Limb (tissue), 2 donors: ENCODE data around the gene SYT7.

Source experiments
- DNase-seq, 2 donors: peaks; one replicate each; pipeline ENCODE4 v3.0.0-alpha.2; 2016; ENCODE audit errors: extremely low spot score in 2 of 2

The SYT7 gene

DNA sequence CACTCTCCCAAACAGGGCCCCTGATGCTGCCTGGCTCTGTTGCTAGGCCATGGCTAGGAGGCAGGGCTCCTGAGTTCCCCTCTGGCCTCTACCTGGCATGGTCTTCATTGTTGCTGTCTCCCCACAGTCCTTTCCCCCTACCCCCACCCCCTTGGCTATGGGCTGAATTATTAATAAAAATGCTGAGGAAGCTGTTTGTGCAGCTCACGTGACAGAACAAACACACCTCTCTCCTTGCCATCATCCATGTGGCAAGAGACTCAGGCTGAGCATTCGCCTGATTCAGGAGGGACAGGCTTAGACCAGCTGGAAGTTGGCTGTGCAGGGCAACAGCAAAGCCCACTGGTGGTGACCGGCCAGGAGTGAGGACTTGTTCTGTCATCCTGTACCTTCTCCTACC is 4.2 kb upstream of the SYT7 start:
- no peak for DNase-seq

GRCh38 chr11:61581931-61582330 is 1.1 kb upstream of the SYT7 start:
- no peak for DNase-seq

DNA sequence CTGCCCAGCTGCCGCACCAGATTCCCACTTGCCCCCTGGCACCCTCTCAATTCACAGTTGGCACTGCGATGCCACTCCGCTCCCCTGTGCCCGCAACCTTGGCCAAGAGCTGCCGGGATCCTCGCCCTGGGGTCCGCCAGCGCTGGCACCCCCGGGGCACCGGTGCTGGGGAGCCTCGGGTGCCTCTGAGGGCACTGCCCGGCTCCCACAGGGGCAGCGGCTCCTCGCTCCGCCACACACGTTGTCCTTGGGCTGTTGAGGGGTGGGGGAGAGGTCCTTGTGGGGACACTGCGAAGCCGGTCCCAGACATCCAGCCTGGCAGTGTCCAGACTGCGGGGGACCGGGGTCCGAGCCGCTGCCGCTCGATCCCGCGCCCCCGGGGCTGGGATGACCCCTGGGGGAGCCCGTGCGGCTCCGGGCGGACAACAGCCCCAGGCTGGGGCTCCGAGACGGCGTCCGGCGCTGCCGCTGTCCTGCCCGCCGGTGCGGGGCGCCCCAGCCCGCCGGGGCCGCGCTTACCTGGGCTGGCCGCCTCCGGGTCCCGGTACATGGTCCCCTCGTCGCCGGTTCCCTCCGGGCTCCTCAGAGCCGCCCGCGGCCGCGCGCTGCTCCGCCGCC is 496 bp downstream of the SYT7 start:
- peak in 1 of 2 donors; percentile 53 for DNase-seq

GRCh38 chr11:61579676-61580270 is 1.1 kb downstream of the SYT7 start:
- no peak for DNase-seq

DNA sequence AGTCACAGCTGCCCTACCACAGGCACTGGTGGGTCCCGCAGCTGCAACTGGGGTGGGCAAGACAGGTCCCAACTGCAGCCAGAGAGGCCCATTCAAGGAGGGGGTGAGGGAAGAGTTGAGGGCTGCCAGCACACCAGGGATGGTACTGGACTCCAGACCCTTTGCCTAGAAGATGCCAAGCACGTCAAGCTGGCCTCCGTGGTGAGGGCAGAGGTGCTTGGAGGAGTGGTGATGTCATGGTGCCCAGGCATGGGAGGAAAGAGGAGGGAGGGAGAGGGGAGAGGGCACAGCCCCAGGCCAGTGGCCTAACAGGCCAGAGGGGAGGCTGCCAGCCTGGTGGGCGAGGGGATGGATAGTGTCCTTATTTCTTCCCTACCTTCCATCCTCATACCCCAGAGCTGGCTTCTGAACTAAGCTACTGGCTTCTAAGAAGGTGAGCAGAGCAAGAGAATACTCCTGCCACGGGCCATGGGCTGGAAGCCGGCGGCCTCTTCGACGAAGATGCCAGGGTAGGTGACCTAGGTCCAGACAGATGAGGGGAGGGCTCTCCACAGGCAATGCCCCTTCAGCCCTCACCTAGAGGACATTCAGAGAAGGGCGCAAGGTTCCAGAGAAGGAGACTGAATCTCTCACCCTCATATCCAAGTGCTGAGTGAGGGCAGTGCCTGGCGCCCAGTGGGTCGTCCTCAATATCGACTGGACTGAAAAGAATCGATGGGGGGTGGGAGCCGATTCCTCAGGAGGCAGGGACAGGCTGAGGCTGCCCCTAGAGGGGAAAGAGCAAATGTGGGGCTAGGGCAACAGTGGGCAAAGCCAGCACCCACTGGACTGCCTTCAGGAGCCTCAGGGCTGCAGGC is 1.8 kb downstream of the SYT7 start:
- no peak for DNase-seq

GRCh38 chr11:61577383-61578118 is 3.3 kb downstream of the SYT7 start:
- DNase-seq, result no peak

DNA sequence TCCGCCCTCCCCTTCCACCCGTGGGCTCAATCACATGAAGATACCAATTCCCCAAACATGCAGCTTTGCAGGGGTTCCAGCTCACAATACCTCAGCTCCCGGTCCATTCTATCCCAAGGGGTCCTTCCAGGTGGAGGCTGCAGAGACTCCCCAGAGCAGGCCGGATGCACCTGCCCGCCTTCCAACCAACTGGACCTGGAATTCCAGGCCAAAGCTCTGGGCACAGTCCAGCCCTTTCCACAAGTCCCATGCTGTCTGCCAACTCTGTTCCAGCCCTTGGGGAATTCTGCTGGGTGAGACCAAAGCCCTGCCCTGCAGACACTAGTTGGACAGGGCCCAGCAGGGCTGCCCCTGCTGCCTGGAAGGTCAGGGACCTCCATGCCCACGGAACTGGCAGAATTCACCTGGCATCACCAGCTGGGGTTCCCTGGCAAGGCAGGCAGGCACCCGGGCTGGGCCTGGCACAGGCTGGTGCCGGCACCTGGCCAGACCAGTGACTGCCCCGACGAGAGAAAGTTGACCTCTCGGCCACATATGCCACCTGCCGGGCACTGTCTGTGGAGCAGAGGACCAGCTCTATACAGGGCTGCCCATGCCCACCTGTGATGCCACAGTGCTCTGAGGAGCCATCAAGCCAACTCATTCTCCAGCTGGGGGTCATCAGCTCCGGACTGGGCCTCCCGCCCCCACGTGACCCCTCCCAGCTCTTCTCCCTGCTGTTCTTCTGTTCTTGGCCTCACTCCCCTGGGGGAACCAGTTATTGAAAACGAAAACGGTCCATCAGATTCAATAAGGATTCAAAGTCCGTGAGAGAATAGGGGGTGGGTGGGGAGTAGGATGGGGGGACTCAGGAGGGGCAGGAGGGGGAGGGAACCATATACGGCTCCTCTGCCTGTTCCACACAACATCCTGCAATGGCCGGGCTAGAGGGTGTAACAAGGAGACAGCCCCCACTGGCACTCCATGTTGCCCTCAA is 4.7 kb downstream of the SYT7 start:
- no peak for DNase-seq

DNA sequence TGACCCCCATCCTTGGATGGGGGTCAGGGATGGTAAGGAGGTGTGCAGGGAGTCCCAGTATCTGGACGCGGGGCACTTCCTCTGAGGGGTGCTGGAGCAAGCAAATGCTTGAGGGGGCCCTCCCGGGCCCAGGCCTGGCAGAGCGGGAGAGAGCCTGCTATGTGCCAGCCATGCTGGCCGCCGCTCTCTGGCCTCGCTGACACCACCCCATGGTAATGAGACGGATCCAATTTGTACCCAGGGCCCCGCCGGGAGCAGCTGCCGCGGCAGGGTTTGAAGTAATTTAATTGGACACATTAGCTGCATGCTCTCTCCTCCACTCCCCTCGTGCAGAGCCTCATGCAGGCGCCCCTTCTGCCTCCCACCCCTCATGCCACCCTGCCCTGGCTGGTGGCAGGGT is 6.3 kb downstream of the SYT7 start:
- no peak for DNase-seq

- no peak for DNase-seq
Measured at GRCh38 chr11:61572913-61573312, 8.0 kb downstream of the SYT7 start.

GRCh38 chr11:61571869-61572268 is 9.0 kb downstream of the SYT7 start:
- no peak for DNase-seq

DNA sequence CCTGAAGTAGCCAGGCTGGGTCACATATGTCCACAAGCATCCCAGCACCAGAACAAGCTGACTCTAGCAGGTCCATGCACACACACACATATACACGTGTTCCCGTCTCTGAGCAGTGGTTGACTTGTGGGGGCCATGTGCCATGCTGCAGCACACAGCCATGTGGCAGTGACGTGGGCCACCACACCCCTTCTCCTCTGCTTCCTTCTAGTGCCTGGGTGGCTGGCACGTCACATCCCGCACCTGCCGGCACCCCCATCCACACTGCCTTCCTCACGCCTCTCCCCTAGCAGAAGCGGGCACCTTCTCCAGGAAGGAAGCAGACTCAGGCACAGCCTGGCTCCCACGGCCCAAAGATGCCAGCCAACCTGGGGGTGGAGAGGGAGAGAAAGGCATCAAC is 9.5 kb downstream of the SYT7 start:
- DNase-seq, result no peak

- no peak for DNase-seq
Measured at GRCh38 chr11:61569701-61570100, 11.2 kb downstream of the SYT7 start.

GRCh38 chr11:61569018-61569417 is 11.9 kb downstream of the SYT7 start:
- DNase-seq, result no peak

- peak; percentile 80 to 91 for DNase-seq
Measured at GRCh38 chr11:61567286-61568061, 13.4 kb downstream of the SYT7 start.

DNA sequence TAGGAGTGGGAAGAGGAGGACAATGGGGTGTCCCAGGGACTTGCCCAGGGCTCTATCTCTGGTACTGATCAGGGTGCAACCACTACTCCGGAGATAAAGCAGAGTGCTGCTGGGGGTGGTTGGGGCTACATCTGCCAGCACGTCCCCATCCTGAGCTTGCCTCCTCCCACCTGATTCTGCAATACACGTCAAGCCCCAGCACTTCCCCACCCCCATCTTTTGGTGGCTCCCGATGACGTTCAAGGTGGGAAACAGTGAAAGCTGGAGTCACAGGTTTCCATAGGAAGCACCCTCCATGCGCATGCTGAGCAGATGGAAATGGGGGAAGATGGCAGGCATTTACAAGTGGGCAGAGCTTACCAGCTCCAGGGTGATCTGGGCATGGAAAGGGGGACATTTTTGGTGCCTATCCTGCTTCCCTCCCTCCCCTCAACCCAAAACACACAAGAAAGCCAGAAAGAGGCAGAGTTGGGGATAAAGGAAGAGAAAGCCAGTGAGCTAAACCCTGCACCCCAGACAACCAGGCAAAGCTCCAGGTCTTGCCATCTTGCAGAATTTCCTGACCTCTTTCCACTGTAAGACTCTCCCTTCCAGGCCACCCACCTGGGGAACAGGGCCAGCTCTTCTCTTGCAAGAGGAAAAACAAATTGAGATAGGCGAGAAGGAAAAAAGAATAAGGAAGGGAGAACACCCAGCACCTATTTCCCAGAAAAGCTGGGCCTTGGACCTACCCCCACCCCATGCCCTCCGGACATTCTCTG is 15.8 kb downstream of the SYT7 start:
- DNase-seq, result no peak

DNA sequence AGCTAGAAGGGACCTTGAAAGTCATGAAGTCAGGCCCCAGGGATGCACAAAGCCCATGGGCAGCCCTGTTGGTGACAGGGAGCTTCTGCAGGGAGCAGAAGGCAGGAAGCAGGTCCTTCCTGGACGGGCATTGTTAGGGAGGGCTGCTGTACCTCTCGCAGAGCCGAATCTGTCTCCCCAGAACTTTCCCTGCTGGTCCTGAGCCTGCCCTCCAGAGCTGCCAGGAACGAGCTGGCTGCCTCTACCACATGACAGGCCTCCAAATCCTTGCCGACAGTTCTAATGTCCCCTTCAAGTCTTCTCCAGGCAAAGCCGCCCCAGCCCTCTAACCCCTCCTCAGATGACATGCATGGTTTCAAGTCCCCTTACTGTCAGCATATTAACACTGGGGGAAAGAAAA is 20.1 kb downstream of the SYT7 start:
- DNase-seq, result no peak

DNA sequence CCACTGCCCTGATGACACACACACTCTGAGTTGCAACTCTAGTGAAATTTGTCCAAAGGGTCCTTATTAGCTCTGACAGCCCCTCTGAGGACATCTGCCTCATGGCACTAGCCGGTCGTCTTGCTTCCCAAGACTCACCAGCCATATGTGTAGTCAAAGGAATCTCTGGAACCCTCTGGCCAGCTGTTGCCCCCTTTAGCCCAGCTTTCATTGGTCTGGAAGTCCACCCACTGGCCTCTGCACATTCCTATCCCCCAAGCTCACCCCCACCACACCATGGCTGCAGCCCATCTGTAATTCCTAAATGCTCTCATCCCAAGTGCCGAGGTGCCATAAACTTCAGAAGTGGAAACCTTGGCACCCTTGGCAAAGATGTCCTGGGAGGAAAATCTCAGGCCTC is 24.3 kb downstream of the SYT7 start:
- DNase-seq, result no peak

DNA sequence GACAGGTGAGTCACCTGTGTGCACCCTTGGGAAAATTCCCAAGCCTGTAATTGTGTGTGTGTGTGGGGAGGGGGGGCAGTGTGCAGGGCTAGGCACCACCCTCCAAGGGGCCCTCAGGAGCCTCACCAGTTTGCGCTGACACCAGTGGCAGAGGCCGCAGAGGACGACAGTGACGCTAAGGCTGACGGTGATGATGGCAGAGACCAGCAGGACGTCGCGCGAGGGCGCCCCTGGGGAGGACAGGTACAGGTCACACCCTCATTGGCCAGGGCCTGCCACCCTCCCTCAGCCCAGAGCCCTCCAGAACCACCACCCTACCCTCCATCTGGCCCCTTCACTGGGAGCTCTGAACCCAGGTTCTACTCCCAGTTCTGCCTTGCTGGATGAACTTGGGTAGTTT is 24.9 kb downstream of the SYT7 start:
- DNase-seq, result no peak
